ENCODE results near the gene SENP3. TPM values are rescaled to one million over a fixed set of nuclear protein-coding genes. Genes with fewer than 3 reads are reported as not detected.

SENP3 gene
- polyA plus RNA-seq, 2 of the 4 experiments (the other 2 are of a cell fraction) = 114 to 150 TPM

GRCh38 chr17:7553356-7553755 is 8.4 kb upstream of the SENP3 start:
- FAIRE-seq (no peak), ATAC-seq (no peak), DNase-seq (ENCODE audit: low read depth in 1 of 2, low spot score in 1 of 2) (no peak)
- POLR2A ChIA-PET = no interaction called here
- Histone ChIP-seq H3K4me2 (no peak overlapping the region), H3K9me3 (no peaks in the 10 kb centered on the region), H3K4me3 (no peak overlapping the region), H3K27ac (no peak overlapping the region), H3K4me1 (peaks cover 20% of the 10 kb centered on the region)
- no peak for TF ChIP-seq HOXB5 (CRISPR knock-in tag; IDR thresholded peaks at IDR 0.05)
- CTCF ChIA-PET = interaction anchor here (0.6 to 16.8 kb wide), 4 partner anchors 6 to 128 kb away, joined by 3 to 232 read pairs (median 98); partner anchors contain the start of genes SENP3, SPEM2 and TNFSF13
- 88% methylated on average over 1 of the region's 1 CpG for WGBS (ENCODE audit: missing lambda C conversion rate)

- Histone ChIP-seq H3K4me1 (peaks cover 33% of the 10 kb centered on the region), H3K9me3 (no peaks in the 10 kb centered on the region), H3K4me2 (no peak overlapping the region), H3K4me3 (no peak overlapping the region), H3K27ac (no peak overlapping the region)
- WGBS (ENCODE audit: missing lambda C conversion rate) = 73% methylated on average over 10 of the region's 10 CpGs
- POLR2A ChIA-PET = no interaction called here
- ATAC-seq (no peak), DNase-seq (ENCODE audit: low read depth in 1 of 2, low spot score in 1 of 2) (no peak), FAIRE-seq (no peak)
- peak; percentile 16 for TF ChIP-seq MAFK (IDR thresholded peaks at IDR 0.05; ENCODE audit: partially characterized antibody)
- no peak for TF ChIP-seq MYC (IDR thresholded peaks at IDR 0.05; ENCODE audit: borderline replicate concordance, low read length)
- no peak for TF ChIP-seq CBX8 (IDR thresholded peaks at IDR 0.05)
- TF ChIP-seq TP53 (CRISPR knock-in tag; IDR thresholded peaks at IDR 0.05) = no peak
- TF ChIP-seq ZNF302 (CRISPR knock-in tag; IDR thresholded peaks at IDR 0.05) = no peak
- no peak for TF ChIP-seq CEBPB (IDR thresholded peaks at IDR 0.05)
- CTCF ChIA-PET = interaction anchor here (1.4 to 11.3 kb wide), 3 partner anchors 30 to 40 kb away, joined by 3 to 232 read pairs (median 4); no protein-coding TSS in a partner anchor
These were observed 6.3 kb upstream of the SENP3 start for GRCh38 chr17:7555320-7555948.

GRCh38 chr17:7556627-7557026 is 5.1 kb upstream of the SENP3 start:
- no peaks in the 10 kb centered on the region for H3K9me3 ChIP-seq
- DNase-seq (ENCODE audit: low read depth in 1 of 2, low spot score in 1 of 2) = no peak
- POLR2A ChIA-PET = interaction anchor here (1.1 kb wide), 1 partner anchor 130 kb away, joined by 3 read pairs; no protein-coding TSS in a partner anchor
- no peak overlapping the region for H3K4me2 ChIP-seq
- CTCF ChIA-PET = interaction anchor here (0.7 to 11.3 kb wide), 9 partner anchors 12 to 201 kb away, joined by 3 to 232 read pairs (median 4); partner anchors contain the start of genes TMEM95 and TNFSF12
- no peak for FAIRE-seq
- H3K4me3 ChIP-seq = no peak overlapping the region
- no peak overlapping the region for H3K27ac ChIP-seq
- H3K4me1 ChIP-seq = peaks cover 33% of the 10 kb centered on the region
- ATAC-seq = no peak
- TF ChIP-seq MAZ (IDR thresholded peaks at IDR 0.05; ENCODE audit: borderline replicate concordance, low read depth, low read length) (no peak), USF2 (IDR thresholded peaks at IDR 0.05) (no peak), NR3C1 (IDR thresholded peaks at IDR 0.05) (no peak), HOXA7 (CRISPR knock-in tag; IDR thresholded peaks at IDR 0.05) (no peak), JUN (IDR thresholded peaks at IDR 0.05) (no peak), TP53 (CRISPR knock-in tag; IDR thresholded peaks at IDR 0.05) (no peak), MAX (IDR thresholded peaks at IDR 0.05) (no peak), EHMT2 (IDR thresholded peaks at IDR 0.05; ENCODE audit: low read depth) (no peak), NFE2L2 (conservative IDR thresholded peaks at IDR 0.05; ENCODE audit: low read length) (no peak), HDAC2 (IDR thresholded peaks at IDR 0.05) (no peak), BHLHE40 (IDR thresholded peaks at IDR 0.05; ENCODE audit: low read depth, low read length) (no peak), ZSCAN20 (CRISPR knock-in tag; IDR thresholded peaks at IDR 0.05) (no peak), E2F6 (IDR thresholded peaks at IDR 0.05; ENCODE audit: borderline replicate concordance, low read depth) (no peak), FOXS1 (CRISPR knock-in tag; IDR thresholded peaks at IDR 0.05) (no peak), HEYL (CRISPR knock-in tag; IDR thresholded peaks at IDR 0.05) (no peak)
- WGBS (ENCODE audit: missing lambda C conversion rate) = 93% methylated on average over 12 of the region's 12 CpGs

Measured in A549 (cell line).